ENCODE results near the gene OXCT2.

OXCT2 gene

DNA sequence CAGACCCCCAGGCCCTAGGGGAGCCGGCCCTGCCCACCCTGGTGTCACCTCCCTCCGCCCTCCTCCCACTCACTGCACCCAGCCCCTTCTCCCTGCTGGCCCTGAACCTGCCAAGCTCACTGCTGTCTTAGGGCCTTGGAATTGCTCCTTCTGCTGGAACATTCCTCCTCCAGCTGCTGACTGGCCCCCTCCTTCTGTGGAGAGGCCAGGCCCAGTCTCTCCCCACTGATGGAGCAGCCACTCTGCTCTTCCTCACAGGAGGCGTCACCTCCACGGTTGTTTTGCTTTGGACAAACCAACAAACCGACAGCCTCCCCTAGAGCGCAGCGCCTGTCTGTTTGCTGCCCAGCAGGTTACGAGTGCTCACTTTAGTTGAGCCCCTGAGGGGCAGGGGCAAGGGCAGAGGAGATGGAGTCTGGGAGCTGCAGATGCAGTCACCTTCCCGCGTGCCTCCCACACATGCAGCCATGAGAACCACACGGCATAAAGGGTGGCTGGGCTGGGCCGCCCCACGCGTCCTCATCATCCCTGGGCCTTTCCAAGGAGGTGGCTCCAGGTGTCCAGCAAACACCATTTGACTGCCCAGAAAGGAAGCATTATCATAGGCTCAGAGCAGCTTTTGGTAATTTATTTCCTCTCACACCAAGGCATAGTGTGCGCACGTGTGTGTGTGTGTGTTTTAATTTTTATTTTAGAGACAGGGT is 9.4 kb downstream of the OXCT2 start:
- DNase-seq, result no peak

DNA sequence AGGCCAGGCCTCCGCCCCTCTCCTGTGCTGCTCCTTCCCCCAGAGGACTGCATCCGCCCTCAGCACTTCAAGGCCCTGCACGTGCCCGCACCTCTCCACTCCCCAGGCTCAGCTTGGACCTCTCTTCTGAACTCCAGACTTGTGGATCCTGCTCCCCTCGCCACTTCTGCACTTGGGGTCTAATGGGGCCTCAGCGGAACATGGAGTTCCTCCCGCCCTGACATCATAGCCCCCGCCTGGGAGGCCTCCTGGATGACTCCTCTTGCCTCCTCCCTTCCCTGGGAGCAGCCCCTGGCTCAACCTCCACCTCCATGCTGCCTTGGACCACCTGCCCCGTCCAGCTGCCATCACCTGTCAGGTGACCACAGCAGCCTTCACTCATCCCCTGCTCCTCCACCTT is 10.1 kb downstream of the OXCT2 start:
- no peak for DNase-seq

DNA sequence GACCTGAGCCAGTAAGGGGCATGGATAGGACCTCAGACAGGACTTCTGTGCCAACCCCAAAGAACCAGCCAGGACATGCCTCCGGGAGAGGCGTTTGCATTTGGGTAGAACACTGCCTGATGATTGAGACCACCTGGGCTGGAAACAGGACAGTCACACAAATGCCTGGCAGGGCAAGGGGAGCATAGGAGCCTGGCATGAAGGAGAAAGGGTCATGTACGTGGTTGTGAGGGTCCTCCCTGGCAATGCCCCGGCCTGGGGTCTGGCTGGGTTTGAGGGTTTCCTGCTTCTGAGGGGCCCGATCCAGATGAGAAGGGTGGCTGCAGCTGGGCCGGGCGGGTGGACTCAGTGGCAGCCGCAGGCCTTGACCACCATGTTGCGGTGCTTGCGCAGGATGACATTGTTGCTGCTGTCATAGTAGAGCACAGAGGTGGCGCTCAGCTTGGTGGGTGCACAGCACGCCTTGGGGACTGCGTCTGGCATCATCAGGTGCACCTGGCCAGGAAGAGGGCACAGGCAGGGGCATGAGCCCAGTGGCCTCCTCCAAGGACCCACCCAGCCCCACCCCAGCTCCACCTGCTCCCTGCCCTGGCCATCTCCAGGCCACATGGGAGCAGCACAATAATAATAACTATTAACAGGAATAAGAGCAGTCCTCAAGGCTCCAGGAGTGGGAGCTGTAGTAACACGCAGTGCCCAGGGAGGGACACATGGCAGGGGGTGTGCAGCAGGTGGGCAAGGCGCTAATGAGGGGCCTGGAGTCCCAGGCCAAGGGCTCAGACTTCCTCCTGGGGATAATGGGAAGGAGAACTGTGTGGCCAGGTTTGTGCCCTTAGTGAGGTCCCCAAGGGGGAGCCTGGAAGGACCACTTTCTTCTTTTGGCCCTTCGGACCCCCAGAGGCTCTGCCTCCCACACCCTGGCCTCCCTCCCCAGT is 10.8 kb downstream of the OXCT2 start:
- DNase-seq, result no peak

DNA sequence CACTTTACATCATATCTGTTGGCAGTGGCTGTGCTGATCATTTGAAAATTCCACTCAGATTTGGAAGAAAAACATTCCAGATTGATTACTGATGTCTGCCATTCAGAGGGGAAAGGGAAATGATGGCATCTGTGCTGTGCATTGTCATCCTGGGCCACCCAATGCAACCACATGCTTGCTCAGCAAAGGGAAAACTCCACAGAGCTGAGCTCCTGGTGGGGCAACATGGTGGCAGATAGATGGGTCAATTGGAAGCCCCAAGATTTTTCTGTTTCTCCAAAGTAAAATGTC is 11.8 kb downstream of the OXCT2 start:
- DNase-seq, result no peak

DNA sequence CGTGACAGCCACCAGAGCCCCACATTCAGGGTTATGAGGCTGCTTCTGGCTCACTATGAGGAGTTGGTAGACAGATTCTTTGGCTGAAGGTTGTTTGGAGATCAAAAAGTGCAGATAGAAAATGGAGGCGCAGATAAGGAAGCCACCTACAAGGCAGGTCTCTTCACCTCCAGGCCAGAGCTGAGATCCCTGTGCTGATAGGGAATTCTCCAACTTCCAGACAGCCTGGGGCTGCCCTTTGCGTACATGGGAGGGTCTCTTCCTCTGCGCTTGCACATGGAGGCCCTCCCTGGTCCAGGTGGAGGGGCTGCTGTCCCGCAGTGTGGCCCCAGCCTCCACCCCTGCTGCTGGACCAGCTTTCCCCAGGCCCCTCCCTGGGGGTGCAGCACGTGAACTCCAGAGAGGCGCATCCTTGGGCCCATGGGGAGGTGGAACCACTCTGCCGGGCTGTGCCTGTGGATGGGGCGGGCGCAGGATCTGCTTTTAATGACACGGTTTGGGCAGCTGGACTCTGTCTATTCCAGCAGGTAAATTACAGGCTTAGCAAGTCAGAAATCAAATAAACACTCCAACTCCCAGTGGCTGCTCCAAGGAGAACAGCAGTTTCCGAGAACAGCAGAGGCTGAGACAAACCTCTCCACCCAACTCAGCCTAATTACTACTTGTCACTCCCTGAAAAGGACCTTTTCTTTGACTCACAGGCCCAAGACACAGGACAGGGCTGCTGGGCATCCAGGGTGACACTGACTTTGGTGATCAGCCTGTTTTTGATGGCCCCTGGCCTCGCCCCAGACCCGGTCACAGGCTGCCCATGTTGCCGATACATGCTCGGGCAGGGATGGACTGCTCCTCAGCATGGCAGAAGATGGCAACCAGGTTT is 12.4 kb downstream of the OXCT2 start:
- no peak for DNase-seq

DNA sequence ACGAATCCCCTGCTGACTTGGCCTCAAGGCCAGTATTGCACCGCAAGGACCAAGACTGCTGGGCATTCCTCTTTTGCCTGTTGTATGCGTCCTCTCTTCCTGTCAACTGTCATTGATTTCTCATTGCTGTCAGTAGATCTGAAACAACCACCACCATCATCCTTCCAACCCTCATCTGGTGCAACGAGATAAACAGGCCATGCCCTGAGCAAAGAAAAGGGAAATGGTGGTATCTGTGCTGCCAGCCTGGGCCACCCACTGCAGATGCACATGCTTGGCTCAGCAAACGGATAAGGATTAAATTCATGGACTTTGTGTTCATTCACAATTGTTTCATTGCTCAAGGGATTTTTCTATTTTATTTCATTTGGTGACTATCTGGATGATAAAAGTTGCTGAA is 13.6 kb downstream of the OXCT2 start:
- no peak for DNase-seq

DNA sequence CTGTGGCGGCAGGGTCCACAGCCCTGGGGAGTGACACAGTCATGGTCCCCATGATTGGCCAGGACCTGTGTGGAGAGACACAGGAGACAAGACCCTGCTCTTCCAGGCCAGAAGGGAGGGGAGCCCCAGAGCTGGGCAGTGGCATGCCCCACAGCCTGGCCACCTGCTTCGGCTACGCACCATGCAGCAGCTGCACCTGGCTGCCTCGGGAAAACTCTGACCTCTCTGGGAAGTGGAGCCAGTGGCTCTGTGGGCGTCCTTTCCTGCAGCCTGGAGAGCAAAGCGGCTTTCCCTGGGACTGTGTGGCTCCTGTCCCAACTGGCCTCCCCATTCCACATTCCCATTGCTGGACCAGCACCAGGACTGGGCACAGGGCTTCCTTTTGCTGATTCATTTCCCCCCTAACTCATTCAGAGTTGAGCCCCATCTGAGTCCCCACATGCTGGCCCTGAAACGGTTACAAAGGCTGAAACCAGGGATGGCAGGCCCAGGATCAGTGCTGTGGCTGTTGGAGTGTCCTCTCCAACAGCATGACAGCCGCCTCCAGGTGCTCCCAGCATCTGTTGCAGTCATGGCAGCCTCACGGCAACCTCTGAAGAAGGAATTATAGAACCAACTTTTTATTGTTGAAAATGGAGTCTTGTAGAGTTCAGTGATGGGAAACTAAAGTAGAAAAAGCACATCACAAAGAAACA is 15.0 kb downstream of the OXCT2 start:
- DNase-seq, result no peak

DNA sequence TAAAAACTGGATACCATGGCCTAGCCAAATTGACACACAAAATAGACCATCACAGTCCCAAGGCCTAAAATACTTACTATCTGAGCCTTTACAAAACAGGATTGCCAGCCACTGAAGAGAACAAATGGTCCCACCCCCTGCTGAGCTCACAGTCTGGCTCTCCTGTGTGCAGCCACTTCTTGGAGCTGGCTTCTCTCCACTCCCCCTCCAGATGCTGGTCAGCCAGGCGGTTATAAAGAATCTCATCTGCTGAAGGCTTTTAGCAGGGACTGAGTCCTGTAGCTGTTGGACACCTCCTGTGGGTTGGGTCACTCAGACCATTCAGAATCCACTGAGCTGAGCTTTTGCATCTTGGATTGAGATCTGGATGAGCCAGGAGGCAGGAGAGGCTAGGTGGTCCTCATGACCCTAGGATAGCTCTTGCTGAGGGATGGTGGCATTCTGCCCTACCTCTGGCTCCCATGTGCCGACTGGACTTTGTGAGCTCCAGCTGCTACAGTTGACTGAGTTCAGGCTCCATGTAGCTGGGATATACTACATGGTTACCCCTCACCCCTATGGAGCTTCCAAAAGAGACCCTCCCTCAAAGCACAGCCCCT is 16.1 kb downstream of the OXCT2 start:
- DNase-seq, result no peak

DNA sequence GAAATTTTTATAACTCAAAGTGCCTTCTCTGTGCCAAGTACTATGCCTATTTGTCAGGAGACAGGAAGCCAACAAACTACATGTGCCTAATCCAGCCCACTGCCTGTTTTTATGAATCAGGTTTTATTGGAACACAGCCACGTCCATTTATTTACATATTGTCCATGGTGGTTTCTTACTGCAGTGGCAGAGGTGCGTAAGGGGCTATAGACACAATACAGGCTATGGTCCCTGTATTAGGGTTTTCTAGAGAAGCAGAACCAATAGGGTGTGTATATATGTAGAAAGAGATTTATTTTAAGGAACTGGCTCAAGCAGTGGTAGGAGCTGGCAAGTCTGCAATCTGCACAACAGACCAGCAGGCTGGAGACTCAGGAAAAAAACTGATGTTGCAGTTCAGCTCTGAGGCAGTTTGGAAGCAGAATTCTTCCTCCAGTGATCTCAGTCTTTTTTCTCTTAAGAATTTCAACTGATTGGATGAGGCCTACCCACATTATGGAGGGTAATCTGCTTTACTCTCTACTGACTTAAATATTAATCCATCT is 17.1 kb downstream of the OXCT2 start:
- no peak for DNase-seq

DNA sequence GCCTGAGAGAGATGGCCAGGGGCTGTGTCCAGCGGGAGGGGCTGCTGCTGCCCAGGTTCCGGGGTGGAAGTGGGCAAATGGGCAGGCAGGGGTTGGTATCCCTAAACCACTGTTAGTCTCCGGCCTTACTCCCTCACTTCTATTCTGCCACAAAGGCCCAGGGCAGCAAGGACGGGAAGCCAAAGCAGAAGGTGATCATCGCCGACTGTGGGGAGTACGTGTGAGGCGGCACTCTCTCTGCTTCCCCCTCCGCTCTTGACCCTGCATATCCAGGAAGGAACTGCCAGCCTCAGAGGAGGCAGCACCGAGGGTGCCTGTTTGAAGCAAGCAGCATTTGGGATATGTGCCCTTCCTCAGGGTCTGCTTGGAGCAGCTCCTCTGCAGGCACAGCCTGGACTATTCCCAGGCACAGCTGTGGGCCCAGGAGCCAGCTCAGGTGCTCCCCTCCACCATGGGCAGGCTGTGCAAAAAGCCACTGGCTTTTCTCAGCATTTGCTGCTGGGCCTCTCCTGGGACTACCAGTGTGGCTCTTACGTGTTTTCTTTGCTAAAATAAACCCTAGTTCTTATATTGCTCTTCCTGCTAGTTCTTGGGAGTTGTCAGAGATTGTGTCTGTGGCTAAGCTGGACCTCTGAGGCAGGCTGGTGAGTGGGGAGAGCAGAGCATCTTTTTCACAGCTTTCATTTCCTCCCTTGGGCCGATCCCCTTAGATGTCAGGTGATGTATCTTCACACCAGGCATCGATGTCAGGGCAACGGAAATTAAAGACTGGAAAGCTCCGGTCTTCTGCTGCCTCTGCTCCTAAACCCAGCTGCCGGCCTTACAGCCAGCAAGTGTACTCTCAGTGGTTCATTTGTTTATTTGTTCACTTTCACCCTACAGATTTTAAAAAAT is 17.8 kb downstream of the OXCT2 start:
- DNase-seq, result no peak

DNA sequence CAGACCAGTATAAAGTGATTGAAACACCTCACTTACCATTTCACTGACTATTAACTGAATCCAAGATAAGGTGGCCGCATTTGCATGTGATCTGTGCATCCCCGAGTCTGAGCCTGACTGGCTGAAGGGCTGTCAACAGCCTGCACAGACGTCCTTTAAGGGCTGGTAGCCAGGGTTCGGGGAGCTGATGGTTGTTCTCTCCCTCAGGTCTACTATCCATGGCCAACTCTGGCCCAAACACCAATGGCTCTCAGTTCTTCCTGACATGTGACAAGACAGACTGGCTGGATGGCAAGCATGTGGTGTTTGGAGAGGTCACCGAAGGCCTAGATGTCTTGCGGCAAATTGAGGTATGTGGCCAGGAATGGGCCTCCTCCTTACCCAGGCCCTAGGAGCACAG is 18.4 kb downstream of the OXCT2 start:
- no peak for DNase-seq

DNA sequence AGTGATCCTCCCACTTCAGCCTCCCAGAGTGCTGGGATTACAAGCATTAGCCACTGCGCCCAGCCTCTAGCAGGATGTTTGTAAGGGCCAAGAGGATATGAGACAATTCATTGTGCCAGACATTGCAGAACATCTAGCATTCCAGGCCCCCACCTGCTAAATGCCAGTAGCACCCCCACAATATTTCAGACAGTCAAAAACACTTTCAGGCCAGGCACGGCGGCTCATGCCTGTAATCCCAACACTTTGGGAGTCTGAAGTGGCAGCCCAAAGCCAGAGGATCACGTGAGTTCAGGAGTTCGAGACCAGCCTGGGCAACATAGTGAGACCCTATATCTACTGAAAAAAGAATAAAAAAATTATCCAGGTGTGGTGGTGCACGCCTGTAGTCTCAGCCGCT is 19.6 kb downstream of the OXCT2 start:
- no peak for DNase-seq

DNA sequence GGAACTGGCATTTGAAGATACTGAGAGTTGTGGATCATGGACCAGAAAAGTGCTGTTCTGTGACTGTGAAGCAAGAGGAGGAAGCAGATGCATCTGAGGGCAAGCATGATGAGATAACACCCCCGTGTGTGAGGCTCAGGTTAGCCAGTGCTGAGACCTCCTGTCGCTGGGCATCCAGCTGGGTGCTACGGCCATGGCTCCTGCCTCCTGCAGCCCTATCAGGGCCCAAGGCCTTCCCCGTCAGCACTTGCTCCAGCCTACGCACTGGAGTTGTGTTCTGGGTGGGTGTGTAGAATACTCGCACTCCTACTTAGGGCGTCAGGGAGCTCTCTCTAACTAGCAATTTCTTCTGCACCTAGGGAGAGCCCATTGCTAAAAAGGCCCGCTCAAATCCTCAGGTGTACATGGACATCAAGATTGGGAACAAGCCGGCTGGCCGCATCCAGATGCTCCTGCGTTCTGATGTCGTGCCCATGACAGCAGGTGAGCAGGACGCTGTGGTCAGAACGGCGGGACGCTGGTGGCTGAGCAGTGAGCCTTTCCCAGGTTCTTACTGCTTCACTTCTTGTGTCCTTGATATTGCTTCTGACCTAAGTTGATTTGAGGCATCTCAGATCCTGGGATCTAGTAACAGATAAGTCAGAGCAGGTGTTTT is 26.0 kb downstream of the OXCT2 start:
- DNase-seq, result no peak

DNA sequence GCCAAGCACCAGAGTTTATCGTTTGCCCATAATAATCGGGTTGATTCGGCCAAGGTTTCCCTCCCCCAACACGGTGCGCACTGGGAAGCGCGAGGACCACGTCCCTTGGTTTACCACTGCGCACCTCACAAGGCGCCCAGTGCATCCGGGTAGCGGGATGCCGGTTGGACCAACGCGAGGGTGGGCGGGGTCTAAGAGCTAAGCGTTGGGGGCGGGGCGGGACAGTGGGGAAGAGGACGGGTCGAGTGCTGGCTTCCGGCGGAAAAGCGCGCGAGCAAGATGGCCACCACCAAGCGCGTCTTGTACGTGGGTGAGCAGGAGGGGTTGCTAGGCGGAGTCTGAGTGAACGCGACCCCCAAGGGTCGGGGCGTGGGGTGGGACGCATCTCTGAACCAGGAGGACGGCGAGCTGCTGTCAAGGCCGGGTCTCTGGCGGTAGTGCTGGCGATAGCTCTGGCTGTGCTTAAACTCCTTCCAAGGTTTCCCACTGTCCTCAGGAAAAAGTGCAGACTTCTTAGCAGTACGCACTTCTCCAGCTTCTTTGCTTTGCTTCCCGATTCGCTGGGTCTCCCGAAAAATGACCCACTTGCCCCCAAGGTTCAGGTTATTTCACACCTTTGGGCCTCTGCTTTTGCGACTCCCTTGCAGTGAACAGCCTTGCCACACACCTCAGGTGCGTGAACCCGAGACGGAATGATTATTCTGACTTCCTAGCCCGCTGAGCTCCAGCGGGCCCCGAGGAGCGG is 32.4 kb downstream of the OXCT2 start, which contains the start of gene PPIE:
Gene PPIE, plus strand, starts transcription at position 261 of the 745 bp plus-strand sequence. Its CDS starts 19 bp downstream, at position 280.
- DNase-seq, result peak; percentile 85

DNA sequence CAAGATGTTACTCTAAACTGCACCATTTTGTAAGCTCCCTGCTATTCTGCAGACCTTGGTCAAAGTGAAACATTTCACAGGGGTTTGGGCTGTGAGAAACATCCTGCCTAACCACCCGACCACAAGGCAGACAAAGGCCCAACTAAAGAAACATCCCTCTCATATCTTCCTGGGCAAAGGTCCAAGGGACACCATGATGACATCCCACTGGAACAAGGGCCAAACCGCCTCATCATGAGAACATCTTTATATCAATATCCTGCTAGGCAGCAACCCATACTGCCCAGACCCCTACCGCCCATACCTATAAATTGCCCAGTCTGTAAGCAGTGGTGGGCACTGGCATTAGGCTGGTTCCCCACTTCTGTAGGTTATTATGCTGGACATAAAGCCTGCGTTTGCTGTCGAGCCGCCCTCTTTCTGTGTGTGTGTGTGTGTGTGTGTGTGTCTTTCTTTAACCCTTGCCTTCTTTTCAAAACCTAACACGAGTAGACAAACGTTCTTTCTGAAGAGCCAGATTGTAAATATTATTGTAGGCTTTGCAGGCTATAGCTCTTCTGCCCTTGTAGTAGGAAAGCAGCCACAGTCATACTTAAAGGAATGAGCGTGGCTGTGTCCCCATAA is 33.5 kb downstream of the OXCT2 start:
- DNase-seq, result no peak

DNA sequence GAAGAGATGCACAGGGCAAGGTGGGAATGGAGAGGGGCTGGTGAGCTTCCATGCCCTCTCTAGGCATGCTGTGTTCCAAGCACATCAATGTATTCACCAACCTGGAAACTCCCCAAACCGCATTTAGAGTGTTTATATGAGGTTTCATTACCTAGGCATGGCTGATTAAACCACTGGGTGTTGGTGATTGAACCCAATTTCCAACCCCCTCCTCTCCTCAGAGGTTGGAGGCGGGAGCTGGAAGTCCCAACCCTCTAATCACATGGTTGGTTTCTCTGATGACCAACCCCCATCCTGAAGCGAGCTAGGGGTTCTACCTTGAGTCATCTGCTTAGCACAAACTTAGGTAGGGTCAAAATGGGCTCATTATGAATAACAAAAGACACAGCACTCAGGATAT is 35.4 kb downstream of the OXCT2 start:
- DNase-seq, result no peak

DNA sequence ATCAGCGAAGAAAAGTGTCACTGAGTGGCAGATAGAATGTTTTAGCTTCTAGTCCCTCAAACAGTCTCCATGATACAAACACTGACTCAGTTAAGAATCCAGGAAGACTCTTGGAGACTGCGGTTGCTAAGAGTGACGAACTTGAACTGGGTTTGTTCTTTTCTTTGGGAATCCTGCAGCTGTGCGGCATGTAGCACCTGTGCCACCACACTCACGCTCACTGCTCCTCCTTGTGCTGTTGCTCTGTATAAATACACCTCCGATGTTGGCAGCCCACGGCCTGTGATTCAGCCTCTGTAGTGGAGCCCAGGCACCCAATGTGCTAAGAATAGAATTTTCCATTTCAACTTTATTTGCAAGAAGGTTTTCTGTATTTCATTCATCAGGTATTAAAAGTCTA is 38.0 kb downstream of the OXCT2 start:
- no peak for DNase-seq

DNA sequence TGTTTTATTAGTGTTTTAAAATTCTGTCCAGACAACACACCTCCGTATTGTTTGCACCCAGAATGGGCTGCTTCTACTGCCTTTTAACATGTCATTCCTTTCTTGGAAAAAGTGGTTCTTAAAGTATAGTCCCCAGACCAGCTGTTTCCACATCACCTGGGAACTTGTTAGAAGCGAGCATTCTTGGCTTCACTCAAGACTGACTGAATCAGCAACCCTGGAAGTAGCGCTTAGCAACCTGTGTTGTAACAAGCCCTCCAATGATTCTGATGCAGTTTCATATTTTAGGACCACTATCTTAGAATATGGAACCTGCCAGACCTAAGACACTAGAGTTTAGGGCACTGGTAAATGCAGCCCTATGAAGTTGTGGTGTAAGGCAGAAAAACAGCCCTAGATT is 38.4 kb downstream of the OXCT2 start:
- no peak for DNase-seq

DNA sequence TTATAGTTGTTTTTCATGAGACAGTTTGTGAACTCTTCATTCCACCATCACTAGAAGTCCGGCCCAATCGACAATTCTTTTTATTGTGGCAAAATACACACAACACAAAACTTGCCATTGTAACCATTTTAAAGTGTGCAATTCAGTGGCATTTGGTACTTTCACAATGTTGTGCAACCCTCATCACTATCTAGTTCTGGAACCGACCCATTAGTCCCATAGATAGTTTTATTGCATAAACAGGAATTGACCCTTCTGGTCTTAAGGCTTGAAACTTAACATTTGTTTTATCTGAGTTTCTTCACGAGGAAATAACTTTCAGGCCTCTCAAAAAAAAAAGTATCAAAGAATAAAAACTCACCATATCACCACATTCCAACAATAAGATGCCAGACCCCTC is 41.3 kb downstream of the OXCT2 start:
- DNase-seq, result no peak
